Activated T-helper 17 cell treated with anti-CD3 and anti-CD28 coated beads, Interleukin-2, amount 50 U/mL, for 72 hours (primary cell): ENCODE measurements around the gene PCARE. TPM values are rescaled to one million over a fixed set of nuclear protein-coding genes. Genes with fewer than 3 reads are reported as not detected.

Source experiments
- ATAC-seq: fragments of 150-1000 bp; cut with Tn5 transposase; replicated peaks from 2 replicates; pipeline ENCODE4 v1.10.0; 2021; ENCODE audit warnings: mild to moderate bottlenecking, moderate library complexity
- H3K27ac Mint-ChIP-seq: one replicate; pipeline ENCODE4 v1.8.0; 2022; ENCODE audit warnings: mixed read lengths
- H3K27me3 Mint-ChIP-seq: one replicate; pipeline ENCODE4 v1.8.0; 2022; ENCODE audit warnings: mixed read lengths
- H3K36me3 Mint-ChIP-seq: one replicate; pipeline ENCODE4 v1.8.0; 2022; ENCODE audit warnings: low read depth, mild to moderate bottlenecking, mixed read lengths
- H3K4me1 Mint-ChIP-seq: one replicate; pipeline ENCODE4 v1.8.0; 2022; ENCODE audit warnings: mixed read lengths
- H3K4me3 Mint-ChIP-seq: one replicate; pipeline ENCODE4 v1.8.0; 2022; ENCODE audit warnings: mild to moderate bottlenecking, mixed read lengths
- H3K9me3 Mint-ChIP-seq: one replicate; pipeline ENCODE4 v1.8.0; 2022; ENCODE audit warnings: mixed read lengths
- total RNA-seq, 2 donors: library from RNA; stranded (reverse); gene quantifications; one replicate each; pipeline ENCODE4 v1.2.3, GENCODE V29; 2022

Gene PCARE
- total RNA-seq: not detected

- Mint-ChIP-seq H3K36me3 (no peaks in the 10 kb centered on the region), H3K4me3 (no peak within 1 kb of the TSS), H3K27ac (no peak within 1 kb of the TSS), H3K9me3 (no peaks in the 10 kb centered on the region), H3K4me1 (no peaks in the 10 kb centered on the region), H3K27me3 (no peaks in the 10 kb centered on the region)
- no peak for ATAC-seq
Measured at GRCh38 chr2:29074411-29074810, at the start of gene PCARE. PCARE (minus strand) TSS chr2:29074523; CDS start chr2:29074261, 262 bp downstream.

- Mint-ChIP-seq H3K36me3 (peaks cover 70% of the 10 kb centered on the region), H3K27me3 (no peaks in the 10 kb centered on the region), H3K4me3 (peak overlapping the region; percentile 61), H3K9me3 (no peaks in the 10 kb centered on the region), H3K27ac (peak overlapping the region; percentile 58), H3K4me1 (peaks cover 28% of the 10 kb centered on the region)
- ATAC-seq: peak; percentile 98
Measured at GRCh38 chr2:29123617-29124349, 49.5 kb upstream of the PCARE start.

- Mint-ChIP-seq H3K27me3 (no peaks in the 10 kb centered on the region), H3K36me3 (peaks cover 50% of the 10 kb centered on the region), H3K27ac (no peak overlapping the region), H3K4me3 (no peak overlapping the region), H3K9me3 (no peaks in the 10 kb centered on the region), H3K4me1 (peaks cover 32% of the 10 kb centered on the region)
- no peak for ATAC-seq
Measured at GRCh38 chr2:29120846-29121245, 46.5 kb upstream of the PCARE start.

- Mint-ChIP-seq H3K4me1 (peaks cover 32% of the 10 kb centered on the region), H3K4me3 (peak overlapping the region; percentile 50), H3K9me3 (no peaks in the 10 kb centered on the region), H3K36me3 (peaks cover 40% of the 10 kb centered on the region), H3K27me3 (no peaks in the 10 kb centered on the region), H3K27ac (no peak overlapping the region)
- ATAC-seq: no peak
Measured at GRCh38 chr2:29119211-29119610, 44.9 kb upstream of the PCARE start.

- Mint-ChIP-seq H3K4me3 (peak overlapping the region; percentile 88), H3K36me3 (peaks cover 25% of the 10 kb centered on the region), H3K9me3 (no peaks in the 10 kb centered on the region), H3K27me3 (no peaks in the 10 kb centered on the region), H3K4me1 (peaks cover 20% of the 10 kb centered on the region), H3K27ac (peak overlapping the region; percentile 87)
- ATAC-seq: no peak
Measured at GRCh38 chr2:29117636-29118303, 43.4 kb upstream of the PCARE start.

GRCh38 chr2:29115797-29116781, 41.8 kb upstream of the PCARE start:
- Mint-ChIP-seq H3K4me3 (peak overlapping the region; percentile 88), H3K27me3 (no peaks in the 10 kb centered on the region), H3K4me1 (peaks cover 22% of the 10 kb centered on the region), H3K36me3 (peaks cover 8% of the 10 kb centered on the region), H3K9me3 (no peaks in the 10 kb centered on the region), H3K27ac (peak overlapping the region; percentile 87)
- peak; percentile 72 for ATAC-seq

- H3K4me1 Mint-ChIP-seq: peaks cover 24% of the 10 kb centered on the region
- H3K4me3 Mint-ChIP-seq: peak within 1 kb of the TSS; percentile 89
- peak within 1 kb of the TSS; percentile 89 for H3K27ac Mint-ChIP-seq
- peaks cover 6% of the 10 kb centered on the region for H3K36me3 Mint-ChIP-seq
- ATAC-seq: peak; percentile 55
- H3K9me3 Mint-ChIP-seq: no peaks in the 10 kb centered on the region
- H3K27me3 Mint-ChIP-seq: no peaks in the 10 kb centered on the region
Measured at GRCh38 chr2:29114946-29115609, 40.8 kb upstream of the PCARE start, which contains the start of gene CLIP4. CLIP4 (plus strand) TSS chr2:29115415; CDS start chr2:29121389, 5,974 bp downstream.

GRCh38 chr2:29114586-29114945, 40.2 kb upstream of the PCARE start:
- Mint-ChIP-seq H3K27me3 (no peaks in the 10 kb centered on the region), H3K9me3 (no peaks in the 10 kb centered on the region), H3K27ac (peak overlapping the region; percentile 89), H3K4me3 (peak overlapping the region; percentile 89), H3K36me3 (peaks cover 6% of the 10 kb centered on the region), H3K4me1 (peaks cover 22% of the 10 kb centered on the region)
- ATAC-seq: no peak

- ATAC-seq: no peak
- H3K4me3 Mint-ChIP-seq: peak overlapping the region; percentile 89
- peaks cover 6% of the 10 kb centered on the region for H3K36me3 Mint-ChIP-seq
- no peaks in the 10 kb centered on the region for H3K9me3 Mint-ChIP-seq
- H3K27ac Mint-ChIP-seq: peak overlapping the region; percentile 89
- H3K27me3 Mint-ChIP-seq: no peaks in the 10 kb centered on the region
- peaks cover 18% of the 10 kb centered on the region for H3K4me1 Mint-ChIP-seq
Measured at GRCh38 chr2:29113891-29114321, 39.6 kb upstream of the PCARE start.

- no peak overlapping the region for H3K27ac Mint-ChIP-seq
- H3K4me3 Mint-ChIP-seq: no peak overlapping the region
- no peak for ATAC-seq
- no peaks in the 10 kb centered on the region for H3K9me3 Mint-ChIP-seq
- no peaks in the 10 kb centered on the region for H3K27me3 Mint-ChIP-seq
- H3K36me3 Mint-ChIP-seq: peaks cover 6% of the 10 kb centered on the region
- H3K4me1 Mint-ChIP-seq: peaks cover 18% of the 10 kb centered on the region
Measured at GRCh38 chr2:29113027-29113686, 38.8 kb upstream of the PCARE start.

GRCh38 chr2:29112379-29112778, 38.1 kb upstream of the PCARE start:
- H3K36me3 Mint-ChIP-seq: peaks cover 6% of the 10 kb centered on the region
- no peak overlapping the region for H3K4me3 Mint-ChIP-seq
- no peak overlapping the region for H3K27ac Mint-ChIP-seq
- no peaks in the 10 kb centered on the region for H3K27me3 Mint-ChIP-seq
- ATAC-seq: no peak
- no peaks in the 10 kb centered on the region for H3K9me3 Mint-ChIP-seq
- peaks cover 18% of the 10 kb centered on the region for H3K4me1 Mint-ChIP-seq

- Mint-ChIP-seq H3K4me1 (peaks cover 9% of the 10 kb centered on the region), H3K4me3 (no peak overlapping the region), H3K9me3 (no peaks in the 10 kb centered on the region), H3K27ac (no peak overlapping the region), H3K27me3 (no peaks in the 10 kb centered on the region), H3K36me3 (peaks cover 6% of the 10 kb centered on the region)
- peak; percentile 75 for ATAC-seq
Measured at GRCh38 chr2:29110916-29111535, 36.7 kb upstream of the PCARE start.

GRCh38 chr2:29109246-29109645, 34.9 kb upstream of the PCARE start:
- H3K9me3 Mint-ChIP-seq: no peaks in the 10 kb centered on the region
- H3K27me3 Mint-ChIP-seq: no peaks in the 10 kb centered on the region
- peaks cover 4% of the 10 kb centered on the region for H3K4me1 Mint-ChIP-seq
- no peak overlapping the region for H3K4me3 Mint-ChIP-seq
- no peak for ATAC-seq
- no peak overlapping the region for H3K27ac Mint-ChIP-seq
- H3K36me3 Mint-ChIP-seq: no peaks in the 10 kb centered on the region
